HG03354 (cell line): ENCODE measurements around the gene TYMP.

Experiments
- ATAC-seq: cut with Tn5 transposase; IDR thresholded peaks from one replicate; pipeline ENCODE4 v1.9.1; 2021; ENCODE audit warnings: mild to moderate bottlenecking; ENCODE audit not compliant: unreplicated experiment, poor library complexity, severe bottlenecking

Gene TYMP

GRCh38 chr22:50508897-50509296 lies 20.9 kb downstream of the TYMP start:
- no peak for ATAC-seq

- ATAC-seq, result peak; percentile 73
Observed at GRCh38 chr22:50507991-50508884, 21.6 kb downstream of the TYMP start, which contains the start of gene NCAPH2. Gene NCAPH2 (plus strand): TSS chr22:50508224. CDS start chr22:50508338, 114 bp downstream.

- ATAC-seq, result peak; percentile 50
Observed at GRCh38 chr22:50507421-50507990, 22.3 kb downstream of the TYMP start, which contains the start of gene LMF2. Gene LMF2 (minus strand): TSS chr22:50507702. CDS start chr22:50507675, 27 bp downstream.

- no peak for ATAC-seq
Observed at GRCh38 chr22:50506611-50507420, 23.0 kb downstream of the TYMP start.

GRCh38 chr22:50505776-50506610 lies 23.8 kb downstream of the TYMP start:
- ATAC-seq, result no peak

- ATAC-seq, result no peak
Observed at GRCh38 chr22:50505276-50505775, 24.5 kb downstream of the TYMP start.

DNA sequence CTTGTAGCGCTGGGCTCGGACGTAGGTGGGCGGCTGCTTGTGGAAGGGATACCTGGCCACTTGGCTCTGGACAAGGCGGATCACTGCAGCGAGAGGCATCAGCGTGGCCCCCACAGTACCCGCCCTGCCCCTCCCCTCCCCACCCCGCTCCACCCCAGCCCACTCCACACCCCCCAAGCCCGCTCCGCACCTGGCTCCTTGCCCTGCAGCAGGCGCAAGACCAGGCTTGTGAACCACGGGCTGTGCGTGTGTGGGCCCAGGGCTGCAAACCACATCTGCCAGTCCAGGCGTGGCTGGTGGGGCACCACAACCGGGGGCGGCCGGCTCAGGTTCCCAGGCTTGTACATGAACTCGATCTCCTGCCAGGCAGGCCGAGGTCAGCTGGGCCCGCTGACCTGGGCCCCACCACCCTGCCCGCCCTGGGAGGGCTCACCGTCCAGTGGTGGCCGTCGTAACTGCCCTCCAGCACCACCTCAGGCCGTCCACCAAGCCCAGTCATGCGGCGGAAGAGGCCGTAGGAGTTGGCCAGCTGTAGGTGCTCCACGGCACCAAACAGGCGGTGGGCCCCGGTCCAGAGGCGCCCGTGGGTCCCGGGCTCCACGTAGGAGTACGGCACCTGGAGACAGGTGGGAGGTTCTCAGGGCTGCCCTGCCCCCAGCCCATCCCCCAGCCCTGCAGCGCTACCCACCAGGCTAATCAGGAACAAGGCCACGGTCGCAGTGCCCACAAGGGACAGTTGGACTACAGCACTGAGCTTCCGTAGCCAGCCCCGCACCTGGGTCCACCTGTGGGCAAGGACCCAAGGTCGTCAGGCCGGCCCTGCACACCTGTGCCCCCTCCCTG lies 25.2 kb downstream of the TYMP start:
- ATAC-seq, result no peak

GRCh38 chr22:50503475-50504145 lies 26.2 kb downstream of the TYMP start:
- no peak for ATAC-seq

DNA sequence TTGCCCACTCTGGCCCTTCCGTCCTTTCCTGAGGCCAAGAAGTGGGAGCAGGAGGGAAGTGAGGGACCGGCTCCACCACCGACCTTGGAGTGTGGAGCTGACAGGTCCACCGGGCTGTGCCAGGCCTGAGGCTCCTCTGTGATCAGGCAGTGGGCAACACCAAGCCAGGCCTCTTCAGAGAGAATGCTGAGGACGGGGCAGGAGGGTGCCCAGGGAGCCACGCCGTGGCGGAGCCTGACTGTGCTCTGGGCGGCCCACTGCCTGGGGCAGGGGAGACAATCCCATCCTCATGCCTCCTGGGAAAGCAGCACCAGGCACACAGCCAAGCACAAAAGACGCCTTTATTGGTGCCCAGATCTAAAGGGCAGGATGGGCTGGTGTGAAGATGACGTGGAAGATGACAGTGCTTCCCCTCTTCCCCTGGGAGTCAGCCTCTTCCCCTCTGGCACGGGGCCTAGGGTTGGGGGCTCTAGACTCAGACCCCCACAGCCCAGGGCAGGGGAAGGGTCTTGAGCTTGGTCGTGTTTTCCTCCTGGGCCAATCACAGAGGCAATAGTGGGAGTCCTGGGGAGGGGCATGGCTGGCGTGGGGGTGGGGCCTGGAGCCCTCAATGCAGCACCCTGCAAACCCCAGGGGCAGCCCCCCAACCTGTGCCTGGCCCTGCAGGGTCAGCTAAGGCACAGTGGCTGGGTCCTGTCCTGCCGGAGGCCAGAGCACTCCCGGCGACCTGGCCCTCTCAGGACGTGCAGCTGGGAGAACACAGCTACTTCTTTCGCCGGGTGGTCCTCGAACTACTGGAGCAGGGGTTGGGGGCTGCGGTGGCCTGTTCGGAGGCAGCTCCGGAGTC lies 27.0 kb downstream of the TYMP start:
- ATAC-seq, result no peak

- no peak for ATAC-seq
Observed at GRCh38 chr22:50502096-50502495, 27.7 kb downstream of the TYMP start.

GRCh38 chr22:50500452-50500851 lies 29.4 kb downstream of the TYMP start:
- ATAC-seq, result no peak

GRCh38 chr22:50498322-50498890 lies 31.4 kb downstream of the TYMP start:
- no peak for ATAC-seq

GRCh38 chr22:50497093-50497492 lies 32.7 kb downstream of the TYMP start:
- ATAC-seq, result no peak

DNA sequence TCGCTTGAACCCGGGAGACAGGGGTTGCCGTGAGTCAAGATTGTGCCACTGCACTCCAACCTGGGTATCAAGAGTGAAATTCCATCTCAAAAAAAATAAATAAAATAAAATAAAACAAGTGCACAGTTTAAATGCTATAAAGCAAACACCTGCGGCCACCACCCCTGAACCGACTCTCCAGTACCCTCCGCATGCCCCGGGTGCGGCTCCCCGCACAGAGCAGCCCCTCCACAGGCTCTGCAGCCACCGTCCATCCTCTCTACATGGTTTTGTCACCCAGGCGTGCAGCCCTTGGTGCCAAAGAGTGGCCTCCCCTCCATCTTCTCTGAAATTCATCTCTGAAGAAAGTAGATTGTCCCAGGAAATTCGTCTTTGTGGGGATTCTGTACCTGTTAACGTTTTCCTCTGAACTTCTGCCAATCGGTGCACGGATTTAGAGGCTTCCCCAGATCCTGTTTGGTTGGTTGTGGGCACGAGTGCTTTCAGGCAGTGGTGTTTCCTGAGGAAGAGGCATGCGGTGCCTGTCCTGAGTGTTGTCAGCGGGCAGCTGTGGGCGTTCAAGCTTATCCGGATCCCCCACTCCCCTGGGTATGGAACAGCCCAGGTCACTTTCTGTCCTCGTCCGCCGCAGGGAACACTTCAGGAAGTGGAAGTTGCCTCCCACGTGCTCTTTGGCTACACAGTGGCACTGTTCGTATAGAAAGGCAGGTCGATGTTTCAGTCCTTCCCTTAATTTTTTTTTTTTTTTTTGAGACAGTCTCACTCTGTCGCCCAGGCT lies 39.1 kb downstream of the TYMP start:
- no peak for ATAC-seq

- ATAC-seq, result no peak
Observed at GRCh38 chr22:50489363-50490243, 40.2 kb downstream of the TYMP start.
